Measurements from ENCODE around the gene VPS37B.
"Not testable (repeated sequence)": the region's sequence is repeated elsewhere in the genome, so short reads cannot be mapped to it uniquely, and the experiment has no call there.

VPS37B gene

GRCh38 chr12:122880668-122881067 is 15.3 kb downstream of the VPS37B start:
- DNase-seq = no peak

GRCh38 chr12:122880155-122880667 is 15.7 kb downstream of the VPS37B start:
- no peak for DNase-seq

GRCh38 chr12:122878780-122879612 is 16.9 kb downstream of the VPS37B start:
- DNase-seq = no peak

- no peak for DNase-seq
Observed at GRCh38 chr12:122876731-122877130, 19.2 kb downstream of the VPS37B start.

GRCh38 chr12:122876281-122876680 is 19.6 kb downstream of the VPS37B start:
- not testable (repeated sequence) for DNase-seq

GRCh38 chr12:122875590-122876220 is 20.2 kb downstream of the VPS37B start:
- DNase-seq = no peak

- DNase-seq = no peak
Observed at GRCh38 chr12:122874081-122874480, 21.8 kb downstream of the VPS37B start.

- DNase-seq = no peak
Observed at GRCh38 chr12:122873540-122873939, 22.4 kb downstream of the VPS37B start.

- DNase-seq = no peak
Observed at GRCh38 chr12:122872815-122873361, 23.0 kb downstream of the VPS37B start.

- DNase-seq = no peak
Observed at GRCh38 chr12:122871851-122872780, 23.8 kb downstream of the VPS37B start.

- no peak for DNase-seq
Observed at GRCh38 chr12:122870867-122871664, 24.9 kb downstream of the VPS37B start.

GRCh38 chr12:122870163-122870842 is 25.6 kb downstream of the VPS37B start:
- no peak for DNase-seq

- no peak for DNase-seq
Observed at GRCh38 chr12:122869207-122869973, 26.5 kb downstream of the VPS37B start.

GRCh38 chr12:122868471-122869177 is 27.3 kb downstream of the VPS37B start:
- DNase-seq = no peak

GRCh38 chr12:122867691-122868461 is 28.0 kb downstream of the VPS37B start:
- DNase-seq = no peak

- DNase-seq = no peak
Observed at GRCh38 chr12:122866950-122867607, 28.8 kb downstream of the VPS37B start.

GRCh38 chr12:122866379-122866778 is 29.5 kb downstream of the VPS37B start:
- DNase-seq = no peak

All from NCI-H1436 treated with DMSO at 0.1 percent for 48 hours (cell line).